Tibial artery (tissue), 4 donors: ENCODE results near the gene CPLX3.

Experiments used
- DNase-seq, 2 donors: peaks; one replicate each; pipeline ENCODE4 v3.0.0-alpha.2; 2019
- H3K27ac ChIP-seq, 2 donors: fragments of 200-600 bp; sonication (generic) in 1 of 2; 1 replicate in 1 of 2; 2 replicates in 1 of 2; pipeline ENCODE4 v1.5.1; 2018 to 2019; ENCODE audit warnings: mild to moderate bottlenecking in 1 of 2
- H3K27me3 ChIP-seq, 2 donors: fragments of 200-600 bp; sonication (generic) in 1 of 2; one replicate each; pipeline versions ENCODE4 v1.5.1 to v1.6.0; 2016 to 2019
- H3K36me3 ChIP-seq, 3 donors: fragments of 200-600 bp; sonication (generic) in 2 of 3; one replicate each; pipeline ENCODE4 v1.5.1; 2016 to 2019; ENCODE audit warnings: mild to moderate bottlenecking in 2 of 3
- H3K4me1 ChIP-seq, 4 donors: fragments of 200-600 bp; sonication (generic) in 2 of 4; 1 replicate in 3 of 4; 2 replicates in 1 of 4; pipeline ENCODE4 v1.5.1; 2016 to 2019
- H3K4me3 ChIP-seq, 2 donors: fragments of 200-600 bp; sonication (generic) in 1 of 2; 1 replicate in 1 of 2; 2 replicates in 1 of 2; pipeline ENCODE4 v1.5.1; 2018 to 2019; ENCODE audit warnings: mild to moderate bottlenecking in 2 of 2
- H3K9me3 ChIP-seq, 3 donors: fragments of 200-600 bp; sonication (generic) in 1 of 3; one replicate each; pipeline ENCODE4 v1.5.1; 2016 to 2019
- intact Hi-C: fragments of 100-400 bp; cut with DNase I; formaldehyde crosslinking; loops from one replicate; pipeline ENCODE4 v1.15.0; 2023; ENCODE audit warnings: low total_unique reads
- TF ChIP-seq, protein P1 (sequence below), 2 experiments: fragments of 200-600 bp in 1 of 2; fragments of 450-650 bp in 1 of 2; IDR thresholded peaks; one replicate each; pipeline ENCODE4 v1.5.1; 2017 to 2019; ENCODE audit warnings: antibody characterized with exemption in 2 of 2, mild to moderate bottlenecking in 1 of 2, moderate library complexity in 1 of 2

The CPLX3 gene

DNA sequence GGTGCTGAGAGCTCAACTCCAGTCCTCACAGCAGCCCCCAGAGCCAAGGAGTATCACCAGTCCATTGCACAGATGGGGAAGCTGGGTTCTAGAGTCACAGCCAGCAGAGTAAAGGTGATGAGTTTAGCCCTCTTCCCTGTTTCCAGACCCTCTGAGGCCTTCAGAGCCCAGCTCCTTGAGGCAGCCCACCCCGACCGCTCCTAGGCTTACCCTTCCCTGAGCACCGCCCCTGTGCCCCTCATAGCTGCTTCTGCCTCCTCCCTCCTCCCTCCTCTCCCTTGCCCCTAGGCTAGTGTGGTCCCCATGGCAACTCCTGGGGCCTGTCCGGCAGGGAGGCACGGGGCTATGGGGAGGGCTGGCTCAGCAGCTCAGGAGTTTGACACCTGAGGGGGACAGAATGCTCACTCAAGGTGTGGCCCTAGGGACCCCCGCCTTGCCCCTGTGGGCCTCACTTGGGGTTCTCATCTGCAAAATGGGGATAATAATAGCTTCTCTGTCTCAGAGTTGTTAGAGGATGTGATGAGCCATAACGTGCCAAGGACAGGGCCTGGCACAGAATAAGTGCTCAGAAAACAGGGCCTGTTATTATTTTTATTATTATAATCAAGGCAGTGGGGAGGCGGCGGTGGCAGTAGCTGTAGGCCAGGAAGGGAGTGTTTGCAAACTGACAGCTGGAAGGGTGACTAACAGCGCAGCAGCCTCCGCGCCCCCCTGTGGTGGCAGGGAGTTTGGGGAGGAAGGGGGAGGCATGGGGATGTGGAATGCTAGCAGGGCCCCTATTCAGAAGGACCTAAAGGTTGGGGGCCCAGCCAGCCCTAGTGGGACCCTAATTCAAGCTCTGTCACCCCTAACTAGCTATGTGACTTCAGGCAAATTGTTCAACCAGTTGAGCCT, 33.0 kb upstream of the CPLX3 start:
- no peak for DNase-seq
- H3K4me1 ChIP-seq, result peaks cover 0 to 38% (median 34%) of the 10 kb centered on the region in 4 donors
- no peaks in the 10 kb centered on the region for H3K27me3 ChIP-seq
- no peaks in the 10 kb centered on the region for H3K9me3 ChIP-seq
- H3K4me3 ChIP-seq, result no peak overlapping the region
- intact Hi-C loops, result no loop called here
- H3K36me3 ChIP-seq, result peaks cover 0 to 12% (median 1%) of the 10 kb centered on the region in 3 donors
- TF ChIP-seq, protein P1, sequence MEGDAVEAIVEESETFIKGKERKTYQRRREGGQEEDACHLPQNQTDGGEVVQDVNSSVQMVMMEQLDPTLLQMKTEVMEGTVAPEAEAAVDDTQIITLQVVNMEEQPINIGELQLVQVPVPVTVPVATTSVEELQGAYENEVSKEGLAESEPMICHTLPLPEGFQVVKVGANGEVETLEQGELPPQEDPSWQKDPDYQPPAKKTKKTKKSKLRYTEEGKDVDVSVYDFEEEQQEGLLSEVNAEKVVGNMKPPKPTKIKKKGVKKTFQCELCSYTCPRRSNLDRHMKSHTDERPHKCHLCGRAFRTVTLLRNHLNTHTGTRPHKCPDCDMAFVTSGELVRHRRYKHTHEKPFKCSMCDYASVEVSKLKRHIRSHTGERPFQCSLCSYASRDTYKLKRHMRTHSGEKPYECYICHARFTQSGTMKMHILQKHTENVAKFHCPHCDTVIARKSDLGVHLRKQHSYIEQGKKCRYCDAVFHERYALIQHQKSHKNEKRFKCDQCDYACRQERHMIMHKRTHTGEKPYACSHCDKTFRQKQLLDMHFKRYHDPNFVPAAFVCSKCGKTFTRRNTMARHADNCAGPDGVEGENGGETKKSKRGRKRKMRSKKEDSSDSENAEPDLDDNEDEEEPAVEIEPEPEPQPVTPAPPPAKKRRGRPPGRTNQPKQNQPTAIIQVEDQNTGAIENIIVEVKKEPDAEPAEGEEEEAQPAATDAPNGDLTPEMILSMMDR (IDR thresholded peaks at IDR 0.05), result no peak
- no peak overlapping the region for H3K27ac ChIP-seq

DNA sequence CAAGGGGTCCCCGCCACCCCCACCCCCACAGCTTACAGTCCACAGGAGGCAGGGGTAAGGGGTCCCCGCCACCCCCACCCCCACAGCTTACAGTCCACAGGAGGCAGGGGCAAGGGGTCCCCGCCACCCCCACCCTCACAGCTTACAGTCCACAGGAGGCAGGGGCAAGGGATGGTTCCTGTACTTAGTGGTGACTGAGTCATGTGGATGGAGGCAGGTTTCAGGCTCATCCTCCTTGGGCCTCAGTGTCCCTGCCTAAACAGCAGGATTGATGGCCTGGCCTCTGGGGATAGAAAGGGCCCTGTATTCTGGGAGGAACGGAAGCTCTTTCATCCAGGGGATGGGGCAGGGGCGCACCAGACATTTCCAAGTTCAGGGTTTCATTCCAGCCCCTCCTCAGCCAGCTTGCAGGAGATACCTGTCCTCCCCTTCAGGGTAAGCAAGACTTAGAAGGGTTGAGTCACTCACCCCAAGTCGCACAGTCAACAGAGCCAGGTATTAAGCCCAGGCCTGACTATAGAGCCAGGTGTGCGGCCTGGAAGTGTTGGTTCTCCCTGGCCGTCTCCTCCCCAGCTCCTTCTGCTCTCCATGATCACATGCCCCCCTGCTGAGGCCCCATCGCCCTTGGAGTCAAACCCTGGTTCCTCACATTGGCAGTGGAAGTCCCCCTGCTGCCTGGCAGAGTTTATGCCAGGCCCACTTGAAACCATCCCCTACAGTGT, 32.0 kb upstream of the CPLX3 start:
- H3K36me3 ChIP-seq, result peaks cover under 1 to 22% (median 12%) of the 10 kb centered on the region in 3 donors
- H3K27ac ChIP-seq, result no peak overlapping the region
- intact Hi-C loops, result no loop called here
- H3K27me3 ChIP-seq, result no peaks in the 10 kb centered on the region
- H3K4me3 ChIP-seq, result no peak overlapping the region
- H3K9me3 ChIP-seq, result no peaks in the 10 kb centered on the region
- peaks cover 0 to 30% (median 24%) of the 10 kb centered on the region in 4 donors for H3K4me1 ChIP-seq
- DNase-seq, result no peak
- TF ChIP-seq, protein P1 (IDR thresholded peaks at IDR 0.05), result no peak

DNA sequence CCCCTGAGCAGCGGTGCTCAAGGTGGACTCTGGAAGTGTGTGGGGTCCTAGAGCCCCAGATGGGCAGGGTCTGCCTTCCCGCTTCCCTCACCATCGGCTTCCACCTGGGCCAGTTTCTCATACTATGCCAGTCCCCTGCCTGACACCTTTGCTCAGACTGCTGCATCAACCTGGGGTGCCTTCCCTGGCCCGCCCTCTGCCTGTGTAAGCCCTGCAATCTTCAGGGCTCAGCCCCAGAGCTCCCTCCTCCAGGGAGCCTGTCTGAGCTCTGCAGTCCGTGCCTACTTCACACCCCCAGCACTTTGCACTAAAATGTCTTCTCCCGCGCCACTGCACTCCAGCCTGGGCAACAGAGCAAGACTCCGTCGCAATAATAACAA, 31.5 kb upstream of the CPLX3 start:
- Histone ChIP-seq H3K27ac (no peak overlapping the region), H3K4me3 (no peak overlapping the region), H3K27me3 (no peaks in the 10 kb centered on the region), H3K4me1 (peaks cover 0 to 29% (median 19%) of the 10 kb centered on the region in 4 donors), H3K36me3 (peaks cover 3 to 27% (median 17%) of the 10 kb centered on the region in 3 donors), H3K9me3 (no peaks in the 10 kb centered on the region)
- TF ChIP-seq, protein P1 (IDR thresholded peaks at IDR 0.05), result no peak
- intact Hi-C loops, result no loop called here
- DNase-seq, result no peak

DNA sequence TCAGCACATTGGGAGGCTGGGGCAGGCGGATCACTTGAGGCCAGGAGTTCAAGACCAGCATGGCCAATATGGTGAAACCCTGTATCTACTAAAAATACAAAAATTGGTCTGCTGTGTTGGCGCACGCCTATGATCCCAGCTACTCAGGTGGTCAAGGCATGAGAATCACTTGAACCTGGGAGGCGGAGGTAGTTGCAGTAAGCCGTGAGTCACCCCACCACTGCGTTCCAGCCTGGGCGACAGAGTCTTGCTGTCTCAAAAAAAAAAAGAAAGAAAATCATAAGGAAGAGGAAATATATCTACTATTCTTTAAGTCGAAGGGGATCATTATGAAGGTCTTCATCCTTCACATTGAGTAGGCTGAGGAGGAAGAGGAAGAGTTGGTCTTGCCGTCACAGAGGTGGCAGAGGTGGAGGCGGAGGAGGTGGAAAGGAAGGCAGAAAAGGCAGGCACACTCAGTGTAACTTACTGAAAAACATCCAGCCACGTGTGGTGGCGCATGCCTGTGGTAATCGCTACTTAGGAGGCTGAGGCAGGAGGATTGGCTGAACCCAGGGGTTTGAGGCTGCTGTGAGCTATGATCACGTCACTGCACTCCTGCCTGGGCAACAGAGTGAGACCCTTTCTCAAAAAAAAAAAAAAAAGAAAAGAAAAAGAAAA, 30.3 kb upstream of the CPLX3 start:
- Histone ChIP-seq H3K9me3 (no peaks in the 10 kb centered on the region), H3K27me3 (no peaks in the 10 kb centered on the region), H3K4me3 (no peak overlapping the region), H3K36me3 (peaks cover 3 to 35% (median 25%) of the 10 kb centered on the region in 3 donors), H3K4me1 (peaks cover 0 to 25% (median 9%) of the 10 kb centered on the region in 4 donors), H3K27ac (no peak overlapping the region)
- intact Hi-C loops, result no loop called here
- TF ChIP-seq, protein P1 (IDR thresholded peaks at IDR 0.05), result no peak
- no peak for DNase-seq

DNA sequence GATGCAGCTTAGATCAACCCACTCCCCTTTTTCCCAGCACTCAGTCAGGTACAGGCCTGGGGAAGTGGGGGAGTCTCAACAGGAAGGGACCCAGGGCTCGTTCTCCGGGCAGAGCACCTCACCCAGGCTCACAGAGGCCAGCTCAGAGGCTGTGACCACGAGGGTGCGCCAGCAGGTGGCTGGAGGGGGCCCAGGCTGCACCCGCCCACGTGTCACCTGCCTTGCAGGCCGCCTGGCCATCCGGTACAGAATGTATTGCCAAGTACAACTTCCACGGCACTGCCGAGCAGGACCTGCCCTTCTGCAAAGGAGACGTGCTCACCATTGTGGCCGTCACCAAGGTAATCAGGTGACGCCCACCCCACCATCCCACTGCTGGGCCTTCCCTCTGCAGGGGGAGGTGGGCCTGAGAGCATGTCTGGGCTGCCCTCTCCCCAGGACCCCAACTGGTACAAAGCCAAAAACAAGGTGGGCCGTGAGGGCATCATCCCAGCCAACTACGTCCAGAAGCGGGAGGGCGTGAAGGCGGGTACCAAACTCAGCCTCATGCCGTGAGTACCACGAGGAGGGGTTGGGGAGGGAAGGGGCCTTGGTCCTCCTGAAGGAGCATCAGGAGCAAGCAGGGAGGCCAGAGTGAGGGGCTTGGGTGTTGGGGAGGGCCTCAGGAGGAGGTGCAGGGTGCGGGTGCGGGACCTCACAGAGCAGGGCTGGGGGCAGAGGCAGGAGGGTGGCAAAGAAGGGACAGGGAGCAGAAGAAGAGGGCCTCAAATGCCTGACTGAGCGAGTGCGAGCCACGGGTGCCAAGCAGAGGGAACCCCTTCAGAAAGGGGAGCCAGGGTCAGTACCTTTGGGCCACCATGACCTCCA, 27.8 kb upstream of the CPLX3 start:
- TF ChIP-seq, protein P1 (IDR thresholded peaks at IDR 0.05), result no peak
- intact Hi-C loops, result no loop called here
- H3K36me3 ChIP-seq, result peaks cover 15 to 60% (median 42%) of the 10 kb centered on the region in 3 donors
- H3K27ac ChIP-seq, result no peak overlapping the region
- no peaks in the 10 kb centered on the region for H3K27me3 ChIP-seq
- no peak overlapping the region for H3K4me3 ChIP-seq
- H3K9me3 ChIP-seq, result no peaks in the 10 kb centered on the region
- no peak for DNase-seq
- peaks cover 0 to 15% (median 0%) of the 10 kb centered on the region in 4 donors for H3K4me1 ChIP-seq
